HG03378 (cell line): ENCODE measurements around the gene STYXL2.

Source experiments
- ATAC-seq: cut with Tn5 transposase; IDR thresholded peaks from one replicate; pipeline ENCODE4 v1.9.1; 2021; ENCODE audit warnings: mild to moderate bottlenecking, moderate library complexity; ENCODE audit not compliant: unreplicated experiment

Gene STYXL2

DNA sequence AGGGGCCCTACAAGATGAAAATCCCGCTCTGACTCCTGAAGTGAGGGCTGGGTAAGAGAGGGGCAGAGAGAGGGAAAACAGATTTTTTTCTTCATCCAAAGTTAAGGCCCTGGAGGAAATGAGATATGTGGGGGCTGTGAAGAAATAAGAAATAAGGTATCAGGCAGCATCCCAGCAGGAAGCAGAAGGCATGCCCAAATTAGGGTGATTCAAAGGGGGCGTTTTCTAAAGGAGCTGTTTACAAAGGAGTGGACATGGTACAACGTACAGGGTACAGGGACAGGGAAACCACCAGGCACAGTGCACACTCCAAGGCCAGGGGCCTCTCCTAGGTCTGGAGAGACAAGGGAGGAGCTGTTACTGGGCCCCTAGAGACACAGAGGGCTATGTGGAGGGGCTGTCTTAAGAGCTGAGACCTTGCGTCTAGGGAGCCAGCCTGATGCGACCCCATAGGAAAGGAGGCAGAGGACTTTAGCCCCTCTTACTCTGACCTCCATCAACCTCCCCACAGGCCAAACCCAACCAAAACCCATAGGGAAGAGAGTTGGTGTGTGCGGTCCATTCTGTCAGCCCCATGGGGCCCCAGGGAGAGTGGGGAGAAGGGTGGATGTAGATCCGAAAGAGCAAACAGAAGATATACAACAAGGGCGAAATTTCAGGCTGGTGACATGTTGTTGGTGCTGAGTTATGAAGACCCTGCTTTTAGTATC, 38.6 kb downstream of the STYXL2 start:
- ATAC-seq, result no peak

DNA sequence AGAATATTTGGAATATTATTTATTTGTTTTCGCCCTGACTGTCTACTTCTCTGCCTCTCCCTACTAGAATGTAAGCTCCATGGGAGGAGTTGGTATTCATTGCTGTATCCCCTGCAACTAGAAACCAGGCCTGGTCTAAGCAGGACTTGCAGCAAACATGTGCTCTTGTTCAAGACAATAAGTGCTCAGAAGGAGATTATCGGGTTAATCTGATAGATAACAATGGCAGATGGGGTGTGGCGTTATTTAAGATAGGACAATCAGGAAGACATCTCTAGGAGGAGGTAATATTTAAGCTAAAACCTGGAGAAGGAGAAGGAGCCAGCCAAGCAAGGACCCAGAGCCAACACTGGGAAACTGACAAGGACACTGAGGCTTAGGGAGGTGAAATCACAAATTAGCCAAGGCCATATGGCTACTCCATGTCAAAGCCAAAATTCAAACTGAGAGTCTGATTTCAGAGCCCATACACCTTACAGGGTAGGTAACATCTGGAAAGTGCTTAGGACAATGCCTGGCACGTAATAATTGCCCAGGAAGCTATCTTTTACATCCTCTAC, 41.5 kb downstream of the STYXL2 start:
- no peak for ATAC-seq

DNA sequence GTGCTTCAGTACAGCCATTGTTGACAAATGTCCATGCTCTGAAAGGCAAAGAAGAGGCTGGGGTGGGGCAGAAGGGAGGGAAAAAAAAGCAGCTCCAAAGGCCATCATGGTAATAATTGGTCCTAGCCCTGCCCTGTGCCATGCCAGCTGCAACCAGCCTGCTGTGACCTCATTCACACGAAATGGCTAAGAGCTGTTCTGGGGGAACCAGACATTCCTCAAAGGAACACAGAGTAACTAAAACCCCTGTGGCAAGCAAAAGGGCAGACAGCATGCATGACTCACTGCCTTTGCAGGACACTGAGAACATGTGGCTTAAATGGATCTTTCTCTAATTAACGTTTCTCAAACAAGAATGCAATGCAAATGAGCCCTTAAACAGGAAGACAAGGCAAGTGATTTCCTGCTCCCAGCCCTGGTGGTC, 42.3 kb downstream of the STYXL2 start:
- no peak for ATAC-seq

DNA sequence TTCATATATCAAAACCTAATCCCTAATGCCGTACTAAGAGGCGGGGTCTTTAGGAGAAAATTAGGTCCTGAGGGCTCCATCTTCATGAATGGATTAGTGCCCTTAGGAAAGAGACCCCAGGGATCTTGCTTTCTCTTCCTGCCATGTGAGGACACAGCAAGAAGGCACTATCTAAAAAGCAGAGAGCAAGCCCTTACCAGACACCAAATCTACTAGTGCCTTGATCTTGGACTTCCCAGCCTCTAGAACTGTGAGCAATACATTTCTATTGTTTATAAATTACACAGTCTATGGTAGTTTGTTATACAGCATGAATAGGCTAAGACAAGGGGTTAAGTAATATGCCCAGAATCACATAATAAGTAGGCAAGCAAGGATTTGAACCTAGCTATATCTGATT, 42.9 kb downstream of the STYXL2 start:
- no peak for ATAC-seq

DNA sequence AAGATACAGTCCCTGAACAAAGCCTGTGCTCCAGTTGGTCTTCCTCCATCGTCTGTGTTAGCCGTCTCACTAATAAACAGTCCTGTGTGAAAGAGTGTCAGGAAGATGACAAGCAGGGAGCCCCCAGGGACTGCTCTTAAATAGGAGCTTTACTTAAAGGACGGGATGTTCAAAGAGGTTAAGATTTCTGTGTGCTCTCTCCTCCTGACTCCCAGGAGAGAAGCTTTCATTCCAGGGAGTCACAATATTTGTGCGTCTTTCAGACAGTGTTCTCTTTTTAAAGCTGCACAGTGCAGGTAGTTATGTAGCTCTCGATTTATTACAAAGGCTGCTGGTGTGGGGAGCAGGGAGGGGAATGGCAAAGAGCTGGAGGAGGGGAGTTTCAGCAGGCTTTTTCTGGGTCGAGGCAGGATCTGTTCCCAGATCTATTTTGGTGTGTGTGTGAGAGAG, 43.5 kb downstream of the STYXL2 start:
- no peak for ATAC-seq

DNA sequence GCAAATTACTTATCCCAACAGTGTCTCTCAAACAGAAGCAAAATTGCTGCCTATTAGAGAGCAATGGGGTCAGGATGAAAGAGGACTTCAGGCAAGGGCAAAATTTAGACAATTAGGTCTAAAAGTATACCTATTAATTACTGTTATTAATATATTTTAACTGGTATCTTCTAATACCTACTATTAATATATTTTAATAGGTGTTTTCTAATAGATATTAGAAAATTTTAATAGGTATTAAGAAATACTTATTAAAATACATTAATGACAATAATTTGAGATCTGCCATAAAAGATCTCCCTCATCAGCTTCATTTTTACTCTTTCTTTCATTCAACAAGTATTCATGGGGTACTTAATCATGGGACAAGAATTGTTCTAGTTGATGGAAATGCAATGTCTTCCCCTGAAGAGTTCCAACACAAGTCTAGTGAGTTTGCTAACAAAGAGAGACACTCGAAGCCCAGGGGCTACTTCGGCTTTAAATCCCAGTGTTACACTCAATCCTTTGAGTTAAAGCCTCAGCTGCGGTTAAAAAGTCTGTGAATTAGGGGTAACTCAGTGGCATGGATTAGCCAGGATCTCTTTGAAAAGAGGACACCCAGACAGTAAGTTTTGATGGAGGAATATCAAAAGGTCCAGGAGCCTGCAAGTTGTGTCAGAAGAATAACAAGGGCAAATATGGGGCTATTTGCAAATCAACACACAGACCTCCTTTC, 44.1 kb downstream of the STYXL2 start:
- ATAC-seq, result no peak

DNA sequence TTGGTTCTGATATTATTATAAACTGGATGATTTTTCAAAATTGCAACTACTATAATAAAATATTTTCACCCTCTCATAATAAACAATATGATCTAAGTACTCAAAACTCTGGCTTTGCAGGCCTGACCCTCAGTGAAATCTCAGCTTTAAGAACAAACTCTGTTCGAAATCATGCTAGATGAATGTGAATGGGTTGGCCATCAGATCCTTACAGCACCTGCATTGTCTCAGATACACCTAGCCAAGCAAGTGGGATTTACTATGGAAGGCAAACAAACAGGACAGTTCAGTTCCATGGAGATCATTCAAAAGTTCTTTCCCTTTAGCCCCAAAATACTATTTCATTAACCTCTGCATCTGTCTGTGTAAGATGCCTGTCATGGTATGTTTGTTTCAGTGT, 44.8 kb downstream of the STYXL2 start:
- ATAC-seq, result no peak

DNA sequence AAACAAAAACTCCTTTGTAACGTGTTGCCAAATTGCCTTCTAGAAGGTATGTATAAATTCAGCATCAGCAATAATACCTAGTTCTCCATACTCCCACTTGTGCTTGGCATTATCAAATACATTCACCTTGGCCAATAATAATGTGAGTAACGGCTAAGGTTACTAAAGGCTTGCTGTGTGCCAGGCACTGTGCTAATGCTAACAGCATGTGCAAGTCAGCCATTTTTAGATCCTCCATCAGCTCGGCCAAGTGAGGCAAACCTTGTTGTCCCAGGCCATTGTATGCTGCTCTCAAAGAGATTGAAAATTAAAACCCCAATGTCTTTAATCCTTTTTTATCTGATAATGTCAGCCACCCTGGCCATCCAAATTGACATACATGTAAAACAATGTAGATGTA, 48.1 kb downstream of the STYXL2 start:
- no peak for ATAC-seq
